ENCODE results near the gene TRANK1.

Gene TRANK1

DNA sequence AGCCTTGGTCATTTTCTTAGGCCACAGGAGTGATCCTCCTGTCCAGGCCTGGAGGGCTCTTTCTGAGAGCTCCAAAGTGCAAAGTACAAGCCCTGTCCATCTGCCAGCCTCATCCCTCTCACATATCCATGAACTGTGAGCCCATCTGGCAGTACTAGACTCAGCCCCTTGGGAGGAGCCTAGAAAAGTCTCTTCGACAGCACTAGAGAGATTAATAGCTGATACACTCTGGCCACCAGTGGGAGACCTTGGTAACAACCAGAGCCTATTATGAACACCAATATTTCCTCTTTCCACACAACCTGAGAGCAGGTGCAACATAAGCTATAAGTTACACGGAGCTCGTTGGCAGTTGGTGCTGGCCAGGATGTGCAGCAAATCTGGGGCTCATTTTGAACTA, 121.0 kb downstream of the TRANK1 start:
- no peak overlapping the region for H3K4me3 ChIP-seq (ENCODE audit: low read length)
- DNase-seq (ENCODE audit: low read depth): no peak
- TF ChIP-seq, protein P1, sequence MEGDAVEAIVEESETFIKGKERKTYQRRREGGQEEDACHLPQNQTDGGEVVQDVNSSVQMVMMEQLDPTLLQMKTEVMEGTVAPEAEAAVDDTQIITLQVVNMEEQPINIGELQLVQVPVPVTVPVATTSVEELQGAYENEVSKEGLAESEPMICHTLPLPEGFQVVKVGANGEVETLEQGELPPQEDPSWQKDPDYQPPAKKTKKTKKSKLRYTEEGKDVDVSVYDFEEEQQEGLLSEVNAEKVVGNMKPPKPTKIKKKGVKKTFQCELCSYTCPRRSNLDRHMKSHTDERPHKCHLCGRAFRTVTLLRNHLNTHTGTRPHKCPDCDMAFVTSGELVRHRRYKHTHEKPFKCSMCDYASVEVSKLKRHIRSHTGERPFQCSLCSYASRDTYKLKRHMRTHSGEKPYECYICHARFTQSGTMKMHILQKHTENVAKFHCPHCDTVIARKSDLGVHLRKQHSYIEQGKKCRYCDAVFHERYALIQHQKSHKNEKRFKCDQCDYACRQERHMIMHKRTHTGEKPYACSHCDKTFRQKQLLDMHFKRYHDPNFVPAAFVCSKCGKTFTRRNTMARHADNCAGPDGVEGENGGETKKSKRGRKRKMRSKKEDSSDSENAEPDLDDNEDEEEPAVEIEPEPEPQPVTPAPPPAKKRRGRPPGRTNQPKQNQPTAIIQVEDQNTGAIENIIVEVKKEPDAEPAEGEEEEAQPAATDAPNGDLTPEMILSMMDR (IDR thresholded peaks at IDR 0.05; ENCODE audit: insufficient read depth, low read depth, low read length, missing control alignments): no peak

DNA sequence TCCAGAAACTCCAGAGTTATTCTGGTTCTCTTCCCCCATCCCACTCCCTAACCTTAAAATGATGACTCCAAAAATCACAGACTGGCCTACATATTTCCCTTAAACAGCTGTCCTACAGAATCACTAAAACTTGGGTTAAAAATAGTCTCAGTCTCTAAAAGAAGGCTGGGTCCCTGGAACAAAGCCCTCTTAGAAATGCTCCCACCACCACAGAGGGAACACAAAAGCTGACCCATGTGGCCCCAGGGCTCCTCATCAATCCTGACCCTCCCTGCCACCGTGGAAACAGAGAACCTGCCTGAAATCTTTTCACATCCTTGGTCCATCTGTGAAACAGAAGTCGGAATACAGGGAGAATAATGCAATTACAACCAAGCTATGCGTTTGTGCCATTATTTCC, 124.8 kb downstream of the TRANK1 start:
- no peak for DNase-seq (ENCODE audit: low read depth)
- H3K4me3 ChIP-seq (ENCODE audit: low read length): no peak overlapping the region
- TF ChIP-seq, protein P1 (IDR thresholded peaks at IDR 0.05; ENCODE audit: insufficient read depth, low read depth, low read length, missing control alignments): no peak

DNA sequence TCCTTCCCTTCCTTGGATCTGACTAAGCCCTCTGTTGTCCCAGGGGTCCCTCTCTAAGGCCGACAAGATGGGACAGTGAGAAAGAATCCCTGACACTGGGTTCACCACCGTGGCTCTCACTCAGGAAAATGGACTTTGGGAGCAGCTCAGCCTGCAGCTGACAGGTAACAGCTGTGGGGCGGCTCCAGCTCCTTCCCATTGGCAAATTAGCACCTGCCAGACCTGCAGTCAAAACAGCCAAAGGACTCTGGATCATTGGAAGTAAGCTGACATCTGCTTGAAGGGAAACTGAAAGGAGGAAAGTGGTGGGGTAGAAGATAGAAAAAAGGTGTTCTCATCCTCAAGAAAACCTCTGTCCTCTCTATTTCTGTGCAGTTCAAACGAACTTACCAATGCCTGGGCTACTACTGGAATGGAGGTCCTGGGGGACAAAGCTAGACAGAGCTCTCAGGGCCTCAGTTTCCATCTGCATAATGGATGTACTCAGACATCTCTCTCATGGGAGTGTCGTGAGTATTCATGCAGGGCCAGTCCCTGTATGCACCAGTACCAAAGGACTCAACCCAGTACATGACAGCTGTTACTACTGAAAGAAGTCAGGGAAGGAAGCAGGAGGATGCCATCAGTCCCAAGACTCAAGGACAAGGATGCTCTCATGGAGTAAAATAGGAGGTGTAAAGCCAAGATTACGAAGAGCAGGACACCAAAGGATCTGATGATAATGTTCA, 126.9 kb downstream of the TRANK1 start:
- TF ChIP-seq, protein P1 (IDR thresholded peaks at IDR 0.05; ENCODE audit: insufficient read depth, low read depth, low read length, missing control alignments): no peak

DNA sequence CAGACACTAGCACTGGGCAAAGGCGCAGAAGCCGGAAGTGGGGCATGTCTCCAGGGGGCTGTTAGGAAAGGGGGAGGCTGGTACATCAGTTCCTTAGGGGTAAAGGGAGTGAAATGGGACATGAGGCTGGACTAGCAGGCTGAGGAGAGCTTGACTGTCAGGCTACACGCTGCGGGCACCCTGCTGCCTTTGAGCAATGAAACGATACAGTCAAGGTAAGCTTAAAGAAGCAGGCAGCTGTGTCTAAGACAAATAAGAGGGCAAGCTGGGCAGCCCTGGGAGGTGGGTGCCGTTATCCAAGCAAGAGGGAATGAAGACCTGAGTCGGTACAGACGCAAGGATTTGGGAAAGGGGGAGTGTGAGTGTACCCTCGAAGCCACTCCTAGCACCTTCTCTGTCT, 129.5 kb downstream of the TRANK1 start:
- H3K4me3 ChIP-seq (ENCODE audit: low read length): no peak overlapping the region
- TF ChIP-seq, protein P1 (IDR thresholded peaks at IDR 0.05; ENCODE audit: insufficient read depth, low read depth, low read length, missing control alignments): no peak
- no peak for DNase-seq (ENCODE audit: low read depth)

More for the DNA sequence above, 126.9 kb downstream of the TRANK1 start:
- DNase-seq (ENCODE audit: low read depth): no peak
- H3K4me3 ChIP-seq (ENCODE audit: low read length): no peak overlapping the region

DNA sequence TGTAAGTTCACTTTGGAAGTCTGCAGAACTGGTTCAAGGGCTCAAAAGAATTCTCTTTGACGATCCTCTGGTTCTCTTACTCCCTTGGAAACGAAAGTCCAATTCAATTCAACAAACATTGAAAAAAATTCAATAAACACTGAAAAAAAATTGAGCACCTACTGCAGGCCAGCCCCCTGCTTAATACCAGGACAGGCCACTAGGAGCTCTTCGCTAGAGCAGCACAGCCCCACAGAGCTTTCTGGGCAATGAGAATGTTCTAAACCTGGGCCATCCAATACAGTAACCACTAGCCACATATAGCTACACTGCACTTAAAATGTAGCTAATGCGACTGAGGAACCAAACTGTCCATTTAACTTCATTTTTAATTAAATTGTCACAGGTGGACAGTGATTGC, 130.1 kb downstream of the TRANK1 start:
- no peak for DNase-seq (ENCODE audit: low read depth)
- H3K4me3 ChIP-seq (ENCODE audit: low read length): no peak overlapping the region
- TF ChIP-seq, protein P1 (IDR thresholded peaks at IDR 0.05; ENCODE audit: insufficient read depth, low read depth, low read length, missing control alignments): peak; percentile 21

DNA sequence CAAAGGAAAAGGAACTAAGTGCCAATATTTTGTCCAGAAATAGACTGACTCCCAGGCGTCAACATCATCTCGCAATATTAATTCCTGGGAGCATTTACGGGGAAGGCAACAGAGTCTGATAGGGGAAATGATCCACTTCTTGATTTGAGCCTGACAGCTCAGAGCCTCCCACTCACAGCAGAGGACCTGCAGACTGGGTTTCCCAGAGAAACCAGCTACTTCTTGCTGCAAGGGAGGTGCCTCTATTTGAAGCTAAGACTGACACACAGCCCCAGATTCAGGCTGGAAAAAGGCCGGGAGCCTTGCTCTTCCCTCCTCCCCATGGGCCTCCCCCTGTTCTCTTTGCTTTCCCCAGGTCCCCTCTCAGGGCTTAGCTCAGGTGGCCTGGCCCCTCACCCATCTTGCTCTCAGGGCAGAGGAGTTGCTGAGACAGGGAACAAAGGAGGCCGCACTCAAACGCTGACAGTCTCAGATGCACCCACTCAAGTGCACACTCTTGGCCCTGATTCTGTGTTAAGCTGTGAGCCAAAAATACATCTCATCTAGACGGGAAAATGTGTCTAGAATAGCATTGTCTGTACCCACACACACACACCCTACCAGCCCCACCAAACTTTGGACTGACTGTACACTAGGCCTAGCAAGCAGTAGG, 130.7 kb downstream of the TRANK1 start:
- DNase-seq (ENCODE audit: low read depth): no peak
- no peak overlapping the region for H3K4me3 ChIP-seq (ENCODE audit: low read length)
- TF ChIP-seq, protein P1 (IDR thresholded peaks at IDR 0.05; ENCODE audit: insufficient read depth, low read depth, low read length, missing control alignments): no peak

Data from epithelial cell of esophagus (primary cell).